MM.1S (cell line): ENCODE measurements around the gene ARHGAP30.
"Not testable (repeated sequence)": the region's sequence is repeated elsewhere in the genome, so short reads cannot be mapped to it uniquely, and the experiment has no call there.

Source experiments
- DNase-seq: peaks from one replicate; pipeline ENCODE4 v3.0.0-alpha.2; 2015
- H2AFZ ChIP-seq: fragments of 300-600 bp; sonication (generic); 2 replicates; pipeline ENCODE4 v1.6.0; 2016; ENCODE audit warnings: antibody characterized with exemption, low read length
- H3F3A ChIP-seq: fragments of 300-600 bp; sonication (generic); 2 replicates; pipeline ENCODE4 v1.6.1; 2016; ENCODE audit warnings: mild to moderate bottlenecking, antibody characterized with exemption, low read length, moderate library complexity, mixed read lengths; ENCODE audit not compliant: insufficient read depth
- H3K27ac ChIP-seq: fragments of 300-600 bp; sonication (generic); 2 replicates; pipeline ENCODE4 v1.5.1; 2016; ENCODE audit warnings: mild to moderate bottlenecking, low read length
- H3K27me3 ChIP-seq: fragments of 300-600 bp; sonication (generic); replicated peaks from 2 replicates; pipeline ENCODE4 v1.6.0; 2016; ENCODE audit warnings: low read length; ENCODE audit not compliant: insufficient read depth
- H3K36me3 ChIP-seq: fragments of 300-600 bp; sonication (generic); replicated peaks from 2 replicates; pipeline ENCODE4 v1.6.1; 2016; ENCODE audit warnings: mild to moderate bottlenecking, low read length, mixed read lengths; ENCODE audit not compliant: insufficient read depth
- H3K4me1 ChIP-seq: fragments of 300-600 bp; sonication (generic); 2 replicates; pipeline ENCODE4 v1.6.1; 2016; ENCODE audit warnings: low read length, mixed read lengths
- H3K4me2 ChIP-seq: fragments of 300-600 bp; sonication (generic); 2 replicates; pipeline ENCODE4 v1.6.0; 2016; ENCODE audit warnings: low read depth, low read length
- H3K4me3 ChIP-seq: fragments of 300-600 bp; sonication (generic); 2 replicates; pipeline ENCODE4 v1.5.1; 2016; ENCODE audit warnings: low read length, mixed read lengths
- H3K79me2 ChIP-seq: fragments of 300-600 bp; sonication (generic); 2 replicates; pipeline ENCODE4 v1.6.1; 2016; ENCODE audit warnings: mixed run types, low read length, mixed read lengths
- H3K9ac ChIP-seq: fragments of 300-600 bp; sonication (generic); 2 replicates; pipeline ENCODE4 v1.6.1; 2016; ENCODE audit warnings: low read length, mixed read lengths
- H3K9me2 ChIP-seq: fragments of 300-600 bp; sonication (generic); replicated peaks from 2 replicates; pipeline ENCODE4 v1.6.1; 2016; ENCODE audit warnings: mild to moderate bottlenecking, low read length, mixed read lengths; ENCODE audit not compliant: insufficient read depth
- H3K9me3 ChIP-seq: fragments of 300-600 bp; sonication (generic); replicated peaks from 2 replicates; pipeline ENCODE4 v1.6.1; 2016; ENCODE audit warnings: mild to moderate bottlenecking, low read length, mixed read lengths; ENCODE audit not compliant: insufficient read depth
- H4K20me1 ChIP-seq: fragments of 300-600 bp; sonication (generic); 2 replicates; pipeline ENCODE4 v1.6.1; 2016; ENCODE audit warnings: mild to moderate bottlenecking, low read length, moderate library complexity, mixed read lengths; ENCODE audit not compliant: insufficient read depth
- CTCF ChIP-seq: fragments of 300-600 bp; sonication (generic); IDR thresholded peaks from 2 replicates; pipeline ENCODE4 v1.5.1; 2016; ENCODE audit warnings: antibody characterized with exemption, low read length, mixed read lengths
- EZH2 ChIP-seq: fragments of 300-600 bp; sonication (generic); optimal IDR thresholded peaks from 2 replicates; pipeline ENCODE3; 2017; ENCODE audit warnings: low read depth, mild to moderate bottlenecking, antibody characterized with exemption, low read length, mixed read lengths
- EZH2phosphoT487 ChIP-seq: fragments of 300-600 bp; sonication (generic); IDR thresholded peaks from 2 replicates; pipeline ENCODE4 v1.6.1; 2018; ENCODE audit warnings: antibody characterized with exemption, low read length

ARHGAP30 gene

GRCh38 chr1:161018631-161018930 lies 51.1 kb downstream of the ARHGAP30 start:
- Histone ChIP-seq H3K27me3 (no peaks in the 10 kb centered on the region), H2AFZ (no peak overlapping the region), H3K79me2 (peaks cover 53% of the 10 kb centered on the region), H3K4me3 (no peak overlapping the region), H3K36me3 (no peaks in the 10 kb centered on the region), H3K9ac (no peak overlapping the region), H3K27ac (no peak overlapping the region), H3K4me2 (peak overlapping the region; percentile 14; the same call in 1 of the 2 replicates), H3K4me1 (peaks cover 24% of the 10 kb centered on the region), H3K9me3 (no peaks in the 10 kb centered on the region), H4K20me1 (no peaks in the 10 kb centered on the region), H3K9me2 (no peaks in the 10 kb centered on the region), H3F3A (peaks cover 20% of the 10 kb centered on the region)
- no peak for TF ChIP-seq EZH2
- peak; percentile 2 for DNase-seq

GRCh38 chr1:161017756-161018630 lies 51.7 kb downstream of the ARHGAP30 start:
- Histone ChIP-seq H3F3A (peaks cover 26% of the 10 kb centered on the region), H3K27ac (no peak overlapping the region), H3K9me3 (no peaks in the 10 kb centered on the region), H3K9ac (no peak overlapping the region), H2AFZ (no peak overlapping the region), H3K4me1 (peaks cover 29% of the 10 kb centered on the region), H3K4me3 (no peak overlapping the region), H3K79me2 (peaks cover 58% of the 10 kb centered on the region), H3K36me3 (no peaks in the 10 kb centered on the region), H4K20me1 (no peaks in the 10 kb centered on the region), H3K27me3 (no peaks in the 10 kb centered on the region), H3K4me2 (no peak overlapping the region), H3K9me2 (no peaks in the 10 kb centered on the region)
- no peak for TF ChIP-seq EZH2phosphoT487
- DNase-seq: peak; percentile 1

DNA sequence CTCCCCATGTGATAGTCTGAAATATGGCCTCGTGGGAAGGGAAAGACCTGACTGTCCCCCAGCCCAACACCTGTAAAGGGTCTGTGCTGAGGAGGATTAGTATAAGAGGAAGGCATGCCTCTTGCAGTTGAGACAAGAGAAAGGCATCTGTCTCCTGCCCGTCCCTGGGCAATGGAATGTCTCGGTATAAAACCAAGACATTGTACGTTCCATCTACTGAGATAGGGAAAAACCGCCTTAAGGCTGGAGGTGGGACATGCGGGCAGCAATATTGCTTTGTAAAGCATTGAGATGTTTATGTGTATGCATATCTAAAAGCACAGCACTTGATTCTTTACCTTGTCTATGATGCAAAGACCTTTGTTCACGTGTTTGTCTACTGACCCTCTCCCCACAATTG lies 52.5 kb downstream of the ARHGAP30 start:
- H2AFZ ChIP-seq, H3K27me3 ChIP-seq, H3K9me3 ChIP-seq, H3K9ac ChIP-seq, H4K20me1 ChIP-seq, H3K27ac ChIP-seq, H3K4me2 ChIP-seq, H3K9me2 ChIP-seq, H3K4me3 ChIP-seq, DNase-seq, H3K36me3 ChIP-seq: not testable (repeated sequence)
- Histone ChIP-seq H3K4me1 (peaks cover 32% of the 10 kb centered on the region), H3K79me2 (peaks cover 65% of the 10 kb centered on the region), H3F3A (peaks cover 29% of the 10 kb centered on the region)

DNA sequence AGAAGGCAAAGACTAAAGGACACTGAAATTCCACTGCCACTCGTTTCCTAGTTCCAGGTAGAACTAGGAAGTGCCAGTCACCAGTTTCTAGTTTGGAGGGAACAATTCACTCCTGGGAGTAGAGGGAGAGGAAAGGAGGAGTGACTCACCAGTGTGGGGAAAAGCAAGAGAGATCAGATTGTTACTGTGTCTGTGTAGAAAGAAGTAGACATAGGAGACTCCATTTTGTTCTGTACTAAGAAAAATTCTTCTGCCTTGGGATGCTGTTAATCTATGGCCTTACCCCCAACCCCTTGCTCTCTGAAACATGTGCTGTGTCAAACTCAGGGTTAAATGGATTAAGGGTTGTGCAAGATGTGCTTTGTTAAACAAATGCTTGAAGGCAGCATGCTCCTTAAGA lies 53.0 kb downstream of the ARHGAP30 start:
- not testable (repeated sequence) for DNase-seq, H3K36me3 ChIP-seq, H4K20me1 ChIP-seq, H3K4me3 ChIP-seq, H3K27ac ChIP-seq, H2AFZ ChIP-seq, H3K27me3 ChIP-seq, H3K9ac ChIP-seq, H3K4me2 ChIP-seq, H3K9me3 ChIP-seq, H3K9me2 ChIP-seq
- H3F3A ChIP-seq: peaks cover 29% of the 10 kb centered on the region
- H3K79me2 ChIP-seq: peaks cover 70% of the 10 kb centered on the region
- peaks cover 27% of the 10 kb centered on the region for H3K4me1 ChIP-seq

GRCh38 chr1:161013488-161014230 lies 56.0 kb downstream of the ARHGAP30 start:
- Histone ChIP-seq H3K4me3 (peak overlapping the region; percentile 51), H3K79me2 (peaks cover 78% of the 10 kb centered on the region), H3K27ac (peak overlapping the region; percentile 88)

More at GRCh38 chr1:161013488-161014230, 56.0 kb downstream of the ARHGAP30 start:
- Histone ChIP-seq H3K9me2 (no peaks in the 10 kb centered on the region), H4K20me1 (no peaks in the 10 kb centered on the region), H3K9ac (peak overlapping the region; percentile 44), H3K4me2 (peak overlapping the region; percentile 89), H3K27me3 (no peaks in the 10 kb centered on the region), H3F3A (peaks cover 19% of the 10 kb centered on the region), H2AFZ (no peak overlapping the region), H3K36me3 (no peaks in the 10 kb centered on the region), H3K9me3 (no peaks in the 10 kb centered on the region), H3K4me1 (peaks cover 21% of the 10 kb centered on the region)
- peak; percentile 98 for DNase-seq
- no peak for TF ChIP-seq EZH2
- no peak for TF ChIP-seq CTCF
- TF ChIP-seq EZH2phosphoT487: no peak
